HG03103 (cell line): Measurements from ENCODE around the gene ABHD17A.
"Not testable (repeated sequence)": the region's sequence is repeated elsewhere in the genome, so short reads cannot be mapped to it uniquely, and the experiment has no call there.

ENCODE experiments used
- ATAC-seq: cut with Tn5 transposase; IDR thresholded peaks from one replicate; pipeline ENCODE4 v1.9.1; 2021; ENCODE audit warnings: low read depth; ENCODE audit not compliant: unreplicated experiment

Gene ABHD17A

DNA sequence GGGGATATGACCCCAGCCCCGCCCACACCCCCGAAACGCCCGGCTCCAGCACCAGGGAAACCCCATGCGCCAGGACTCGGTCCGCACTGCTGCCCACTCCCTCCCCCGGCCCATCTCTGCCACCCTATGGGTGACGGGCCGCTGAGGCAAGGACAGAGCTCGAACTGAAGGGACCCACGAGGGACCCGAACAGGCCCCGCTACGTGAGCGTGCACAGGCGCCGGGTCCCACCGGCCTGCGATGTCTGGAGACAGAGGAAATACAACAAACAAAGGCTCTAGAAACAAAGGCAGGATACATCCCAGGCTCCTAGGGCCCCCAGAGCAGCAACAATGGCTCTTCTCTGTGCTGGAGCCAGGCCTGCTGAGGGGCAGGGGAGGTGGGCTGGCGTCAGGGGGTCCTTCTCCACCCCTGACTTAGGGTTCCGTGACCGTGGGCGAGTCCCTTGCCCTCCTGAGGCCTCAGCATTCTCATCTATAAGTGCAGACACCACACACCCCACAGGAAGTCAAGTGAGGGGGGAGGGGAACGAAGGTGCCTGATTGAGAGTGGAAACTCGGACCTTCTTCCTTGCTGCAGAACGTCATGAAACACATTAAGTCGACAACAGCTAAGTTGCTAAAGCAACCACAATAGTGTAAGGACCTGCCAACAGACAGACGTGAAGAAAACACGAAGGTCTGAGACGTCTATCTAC, 3.1 kb downstream of the ABHD17A start:
- no peak for ATAC-seq

DNA sequence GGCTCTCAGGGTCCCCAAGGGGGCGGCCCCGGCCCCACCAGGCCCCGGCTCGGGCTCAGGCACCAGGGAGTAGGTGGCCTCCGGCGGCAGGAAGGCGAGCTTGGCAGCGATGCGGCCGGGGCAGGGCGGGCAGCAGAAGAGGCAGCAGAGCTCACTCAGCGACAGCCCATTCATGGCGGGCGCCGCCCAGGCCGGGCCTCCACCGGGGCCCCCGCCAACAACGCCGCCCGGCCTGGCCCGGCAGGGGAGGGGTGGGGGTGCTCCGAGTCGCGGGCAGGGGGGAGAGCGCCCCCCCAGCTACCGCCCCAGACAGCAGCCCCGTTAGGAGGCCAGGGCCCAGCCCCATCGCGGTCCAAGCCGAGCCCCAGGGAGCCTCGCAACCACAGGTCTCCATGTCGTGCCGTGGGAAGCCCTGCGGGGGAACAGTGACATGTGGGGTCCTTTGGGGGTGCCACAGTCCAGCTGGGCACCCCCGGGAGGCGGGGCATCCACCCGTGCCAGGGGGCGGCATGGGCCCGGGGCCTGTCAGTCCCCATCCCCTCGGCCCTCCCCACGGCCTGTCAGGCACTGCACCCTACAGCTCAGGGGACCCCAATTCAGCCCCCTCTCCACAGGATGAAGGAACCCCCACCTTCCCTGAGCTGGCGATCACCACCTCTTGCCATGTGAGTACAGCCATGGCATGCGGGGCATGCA, 3.8 kb downstream of the ABHD17A start:
- not testable (repeated sequence) for ATAC-seq

DNA sequence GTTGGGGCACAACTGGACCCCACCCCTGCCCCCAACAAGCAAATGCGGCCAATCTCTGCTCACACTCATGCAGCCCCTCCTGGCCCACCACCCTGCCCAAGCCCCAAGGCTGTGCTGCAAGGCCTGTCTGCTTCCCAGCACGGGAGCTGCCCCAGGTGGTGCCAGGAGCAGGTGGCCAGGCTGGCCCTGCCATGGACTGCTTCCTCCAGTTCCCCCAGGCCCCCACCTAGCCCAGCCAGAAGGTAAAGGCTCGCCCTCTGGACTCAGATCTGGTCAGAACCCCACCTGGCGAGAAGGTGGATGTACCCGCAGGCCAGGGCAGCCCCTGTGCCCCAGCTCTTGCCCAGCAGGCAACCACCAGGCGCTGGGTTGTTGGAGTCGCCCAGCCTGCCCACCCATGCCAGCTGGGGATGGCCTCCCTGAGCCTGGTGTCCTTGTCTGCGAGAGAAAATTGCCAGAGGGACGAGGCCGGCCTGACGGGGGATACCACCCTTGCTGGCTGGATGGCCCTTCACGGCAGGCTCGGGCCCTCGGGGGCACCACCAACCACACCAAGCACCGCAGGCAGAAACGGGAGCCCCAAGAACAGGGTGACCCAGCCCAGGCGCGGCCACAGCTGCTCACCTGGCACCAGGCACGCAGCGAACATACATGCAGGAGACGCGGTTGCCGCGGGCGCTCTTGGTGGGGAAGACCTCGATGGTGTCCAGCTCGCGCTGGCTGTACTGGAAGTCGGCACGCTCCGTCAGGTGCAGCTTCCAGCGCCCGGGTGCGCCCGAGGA, 4.5 kb downstream of the ABHD17A start:
- no peak for ATAC-seq

DNA sequence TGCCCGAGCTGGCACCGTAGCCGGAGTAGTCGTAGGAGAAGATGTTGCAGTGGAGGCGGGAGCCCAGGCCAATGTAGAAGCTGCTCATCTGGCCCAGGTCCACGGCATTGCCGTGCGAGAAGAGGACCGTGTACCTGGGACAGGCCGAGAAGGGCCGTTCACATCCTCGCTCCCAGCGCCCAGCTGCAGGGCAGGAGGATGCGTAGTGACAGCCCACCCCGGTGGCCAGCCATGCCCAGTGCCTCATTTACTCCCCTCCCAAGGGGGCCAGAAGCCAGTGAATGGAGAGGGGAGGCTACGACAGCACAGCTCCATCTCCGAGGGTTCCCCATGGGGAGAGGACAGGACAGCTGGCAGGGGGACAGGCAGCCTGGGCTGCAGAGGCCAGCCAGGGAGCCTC, 5.3 kb downstream of the ABHD17A start:
- not testable (repeated sequence) for ATAC-seq

DNA sequence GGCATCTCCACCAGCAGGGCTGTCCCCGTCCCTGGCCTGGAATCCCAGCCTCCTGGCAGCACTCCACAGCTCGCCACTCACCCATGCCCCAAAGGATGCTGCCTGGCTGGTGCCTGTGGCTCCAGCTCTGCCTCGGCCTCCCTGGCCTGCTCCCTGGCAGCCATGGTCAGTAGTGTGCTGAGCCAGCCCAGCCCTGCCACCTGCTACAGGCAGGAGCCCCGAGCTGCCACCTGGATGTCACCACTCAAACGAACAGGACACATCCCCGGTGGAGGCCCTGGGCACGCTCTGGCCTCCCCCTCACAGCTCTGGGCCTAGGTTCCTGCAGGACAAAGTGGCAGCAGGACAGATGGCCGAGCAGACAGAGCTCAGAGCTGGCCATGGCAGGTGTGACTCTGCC, 6.7 kb downstream of the ABHD17A start:
- not testable (repeated sequence) for ATAC-seq

DNA sequence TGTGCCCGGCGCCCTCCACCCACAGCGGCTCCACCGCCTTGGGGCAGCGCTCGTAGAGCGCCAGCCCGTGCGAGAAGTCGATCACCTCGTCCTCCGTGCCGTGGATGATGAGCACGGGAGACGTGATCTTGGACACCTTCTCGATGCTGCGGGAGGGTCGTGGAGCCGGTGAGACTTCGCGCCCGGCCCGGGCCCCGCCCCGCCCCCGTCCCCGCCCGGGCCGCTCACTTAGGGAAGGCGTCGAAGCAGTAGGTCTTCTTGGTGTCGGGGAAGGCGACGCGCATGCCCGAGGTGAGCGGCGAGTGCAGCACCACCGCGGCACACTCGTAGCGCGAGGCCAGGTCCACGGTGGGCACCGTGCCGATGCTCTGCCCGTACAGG, 8.0 kb downstream of the ABHD17A start:
- not testable (repeated sequence) for ATAC-seq

DNA sequence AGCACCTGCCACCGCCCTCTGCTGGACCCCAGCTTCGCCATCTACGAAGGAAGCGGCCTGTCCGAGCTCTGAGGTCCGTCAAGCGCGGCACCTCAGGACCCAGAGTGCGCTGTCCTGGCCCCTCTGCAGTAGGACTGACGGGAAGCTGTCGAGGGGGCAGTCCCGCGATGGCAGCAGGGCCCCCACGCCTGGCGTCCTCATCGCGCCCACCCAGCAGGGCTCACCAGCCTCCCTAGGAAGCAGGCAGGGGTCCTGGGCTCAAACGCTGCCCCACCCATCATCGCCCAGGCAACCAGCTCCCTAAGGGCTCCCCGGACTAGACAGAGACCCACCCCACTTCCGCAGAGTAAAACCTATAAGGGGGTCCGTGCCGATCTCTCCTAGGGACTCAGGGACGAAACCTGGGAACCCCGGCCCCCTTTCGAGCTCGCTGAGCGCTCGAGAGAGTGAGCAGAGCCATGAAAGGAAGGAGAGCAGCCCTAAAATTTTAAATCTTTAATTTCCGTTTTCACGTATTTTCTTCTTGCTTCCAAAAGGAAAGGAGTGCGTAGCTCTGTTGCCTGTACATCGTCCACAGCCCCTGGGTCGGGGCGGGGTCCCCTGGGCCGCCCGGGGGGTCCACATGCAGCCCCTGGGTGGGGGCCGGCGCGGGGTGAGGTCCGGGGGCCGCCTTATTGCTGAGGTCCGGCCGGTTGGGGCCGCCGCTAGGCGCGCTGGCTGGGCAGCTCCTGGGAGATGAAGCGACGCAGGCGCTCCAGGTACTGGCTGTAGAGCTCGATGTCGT, 8.6 kb downstream of the ABHD17A start:
- ATAC-seq, result peak; percentile 20

DNA sequence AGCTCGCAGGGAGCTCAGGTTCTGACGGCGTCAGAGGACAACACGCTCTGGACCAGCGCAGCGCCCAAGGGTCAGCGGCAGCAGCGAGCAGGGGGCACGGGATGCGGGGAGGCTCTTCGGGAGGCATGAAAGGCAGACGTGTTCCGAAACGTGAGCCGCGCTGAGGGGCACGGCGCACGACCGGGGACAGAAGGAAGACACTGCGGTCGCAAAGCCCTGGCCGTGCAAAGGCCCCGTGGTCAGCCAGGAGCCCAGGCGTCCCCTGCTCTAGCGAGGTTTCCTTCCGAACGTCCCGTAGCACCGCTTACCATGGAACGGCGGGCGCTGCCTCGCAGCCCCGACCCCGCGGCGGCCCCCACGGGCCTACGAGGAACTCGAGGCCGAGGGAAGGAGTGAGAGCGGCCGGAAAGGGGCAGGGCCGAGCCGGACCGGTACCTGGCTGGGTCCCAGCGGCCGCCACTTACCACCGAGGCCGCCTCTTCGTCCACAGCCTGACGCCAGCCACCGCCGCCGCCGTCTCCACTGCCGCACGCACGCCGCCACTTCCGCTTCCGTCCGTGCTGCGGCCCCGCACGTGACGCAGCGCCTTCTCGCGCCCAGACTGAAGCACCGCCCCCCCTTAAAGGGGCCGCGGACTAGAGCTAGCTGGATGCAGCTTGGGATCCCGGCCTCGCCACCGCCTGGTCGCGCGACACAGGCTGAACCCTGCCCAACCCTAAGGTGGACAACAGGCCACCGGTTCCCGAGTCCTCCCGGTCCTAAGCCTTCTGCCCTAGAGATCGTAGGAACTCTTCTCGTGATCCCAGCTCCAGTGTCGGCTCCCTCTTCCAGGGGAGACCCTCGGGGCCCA, 9.4 kb downstream of the ABHD17A start:
- ATAC-seq, result peak; percentile 68

DNA sequence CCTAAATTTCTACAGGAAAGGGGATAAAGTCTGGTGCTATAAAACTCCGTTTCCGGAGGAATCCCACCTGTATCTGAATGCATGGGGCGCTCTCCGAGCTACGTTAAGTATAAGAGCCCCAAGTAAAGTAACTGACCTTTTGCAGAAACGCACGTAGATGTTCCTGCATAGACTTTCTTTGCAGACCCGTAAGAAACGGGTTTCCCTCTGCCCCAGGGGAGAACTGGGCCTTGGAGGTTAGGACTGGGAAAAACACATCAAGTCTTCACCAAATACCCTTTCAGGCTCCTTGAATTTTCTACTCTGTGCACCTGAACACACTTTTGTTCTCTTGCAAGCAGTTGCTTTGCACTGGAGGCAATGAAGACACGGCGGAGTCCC, 10.0 kb downstream of the ABHD17A start:
- ATAC-seq, result not testable (repeated sequence)

DNA sequence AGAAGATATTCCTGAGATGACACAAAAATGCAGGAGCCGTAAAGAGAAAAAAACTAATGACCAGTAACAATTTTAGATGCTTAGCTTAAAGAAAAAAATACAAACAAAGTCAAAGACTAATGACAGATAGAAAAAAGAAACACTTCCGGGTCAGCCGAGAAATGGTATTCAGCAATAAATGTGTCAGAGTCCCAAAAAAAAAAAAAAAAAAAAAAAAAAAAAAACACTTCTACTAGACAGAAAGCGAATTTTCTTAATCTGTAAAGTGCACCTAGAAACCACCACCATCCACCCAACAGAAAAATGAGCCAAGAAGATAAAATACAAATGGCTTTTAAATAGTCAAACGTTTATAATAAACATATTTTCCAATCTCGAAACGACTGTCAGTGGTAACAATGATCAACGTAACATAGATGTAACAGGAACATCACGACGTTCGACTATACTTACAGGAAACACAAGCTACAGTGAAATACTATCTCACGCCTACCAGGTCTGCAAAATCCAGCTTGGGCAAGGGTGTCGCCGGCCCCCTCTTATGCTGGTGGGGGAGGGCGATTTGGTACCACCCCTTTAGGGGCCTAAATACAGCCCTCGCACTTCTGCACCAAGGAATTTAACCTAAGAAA, 10.6 kb downstream of the ABHD17A start:
- ATAC-seq, result no peak

DNA sequence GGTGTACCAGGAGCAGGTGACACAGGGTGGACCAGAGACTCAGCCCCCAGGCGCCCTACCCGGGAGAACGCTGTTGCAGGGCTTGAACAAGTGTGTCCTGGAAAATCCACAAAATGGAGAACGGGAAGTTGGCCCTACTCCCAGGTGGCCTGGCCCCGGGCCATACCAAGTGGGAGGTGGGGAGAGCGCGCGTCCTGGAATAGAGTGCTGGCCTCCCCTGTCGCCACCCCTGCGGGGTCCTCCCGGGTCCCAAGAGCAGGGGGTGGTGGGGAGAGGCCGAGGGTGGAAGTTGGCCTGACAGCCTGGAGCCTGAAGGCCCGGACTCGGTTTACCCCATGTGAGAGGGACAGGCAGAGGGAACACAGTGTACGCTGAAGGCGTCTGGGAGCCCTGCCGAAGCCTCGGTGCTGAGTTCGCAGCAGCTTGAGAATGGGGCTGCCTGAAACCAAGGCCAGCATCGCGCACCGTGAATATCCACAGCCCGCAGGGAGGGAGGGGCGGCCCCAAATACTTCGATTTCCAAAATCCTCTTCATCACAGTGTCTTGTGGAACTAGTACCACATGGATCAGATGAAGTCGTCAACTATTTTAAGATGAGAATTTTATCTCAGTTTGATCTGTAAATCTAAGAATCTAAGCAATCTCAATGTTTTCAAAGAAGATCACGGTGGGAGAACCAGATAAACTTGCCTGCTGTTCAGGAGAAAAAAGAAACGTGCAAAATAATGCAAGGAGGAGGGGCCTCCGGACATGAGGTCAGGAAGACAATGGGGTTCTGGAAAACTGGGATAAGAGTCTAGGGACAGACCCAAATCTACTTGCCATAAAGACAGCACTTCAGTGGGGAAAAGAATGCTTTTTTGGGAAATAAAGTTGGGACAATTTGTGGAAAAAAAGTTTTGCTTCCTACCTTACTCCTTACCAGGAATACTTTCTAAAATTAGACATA, 11.5 kb downstream of the ABHD17A start:
- no peak for ATAC-seq

DNA sequence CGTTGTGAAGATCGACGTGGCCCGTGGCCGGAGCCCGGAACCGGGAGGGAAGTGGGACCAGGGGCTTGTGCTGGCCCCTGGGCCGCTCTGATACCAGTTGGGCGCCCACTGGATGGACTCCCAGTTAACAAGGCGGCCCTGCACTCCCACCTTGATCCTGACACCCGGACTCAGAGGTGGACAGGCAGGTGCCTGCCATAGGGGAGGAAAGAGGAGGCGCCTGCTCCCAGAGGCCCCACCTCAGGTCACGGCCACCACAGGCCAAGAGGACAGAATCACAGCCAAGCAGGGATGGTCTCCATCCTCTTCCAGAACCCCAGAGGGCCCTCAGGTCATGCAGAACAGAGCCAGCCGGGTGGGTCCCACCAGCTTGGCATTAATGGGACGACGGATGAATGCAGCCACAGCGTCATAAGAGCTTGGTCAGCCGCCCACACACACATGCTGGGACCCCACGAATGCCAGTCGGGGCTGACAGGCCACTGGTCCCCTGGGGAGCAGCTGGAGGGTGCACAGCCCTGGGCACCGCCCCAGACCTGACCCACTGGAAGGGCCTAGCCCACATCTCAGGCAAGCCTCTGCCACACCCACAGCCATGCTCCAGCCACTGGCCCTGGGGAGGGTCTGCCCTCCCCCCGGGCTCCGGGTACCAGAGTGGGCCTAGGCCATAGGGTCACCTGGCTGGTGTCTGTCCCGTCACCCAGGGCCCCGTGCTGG, 12.3 kb downstream of the ABHD17A start:
- no peak for ATAC-seq

DNA sequence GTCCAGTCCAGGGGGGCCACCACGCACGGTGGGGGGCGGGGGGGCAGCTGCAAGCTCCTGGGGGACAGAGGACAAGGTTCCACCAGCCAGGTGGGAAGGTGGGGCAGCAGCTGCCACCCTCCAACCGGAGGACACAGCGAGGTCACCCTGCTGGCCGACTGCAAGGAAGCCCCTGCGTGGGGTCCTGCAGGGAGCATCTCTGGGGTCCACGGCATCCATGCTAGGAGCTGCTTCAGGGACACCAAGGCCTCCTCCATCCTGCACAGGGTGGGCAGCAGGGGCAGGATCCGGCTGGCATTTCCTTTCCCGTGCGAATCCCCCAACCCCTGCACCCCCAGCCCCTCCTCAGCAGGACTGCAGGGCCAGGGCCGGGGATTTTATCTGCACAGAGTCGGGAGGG, 13.7 kb downstream of the ABHD17A start:
- no peak for ATAC-seq

DNA sequence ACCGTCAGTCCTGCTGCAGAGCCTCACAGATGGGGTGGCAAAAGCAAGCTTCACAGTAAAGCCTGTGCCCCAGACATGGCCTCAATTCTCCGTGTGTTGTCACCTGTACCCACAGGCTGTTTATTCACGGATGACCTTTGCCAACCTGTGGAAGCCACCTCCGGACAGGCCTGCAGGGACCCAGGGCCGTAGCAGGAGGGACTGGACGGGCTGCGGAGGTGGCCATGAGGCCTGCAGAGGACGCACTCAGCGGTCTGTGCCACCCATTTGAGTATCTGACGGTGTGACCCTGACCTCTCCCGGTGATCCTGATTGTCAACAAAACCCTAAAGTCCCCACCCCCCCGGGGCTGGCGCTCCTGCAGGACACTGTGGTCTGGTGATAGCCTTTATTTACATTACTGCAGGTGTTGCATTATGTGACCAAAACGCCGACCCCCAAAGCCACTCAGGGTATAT, 14.1 kb downstream of the ABHD17A start:
- no peak for ATAC-seq

DNA sequence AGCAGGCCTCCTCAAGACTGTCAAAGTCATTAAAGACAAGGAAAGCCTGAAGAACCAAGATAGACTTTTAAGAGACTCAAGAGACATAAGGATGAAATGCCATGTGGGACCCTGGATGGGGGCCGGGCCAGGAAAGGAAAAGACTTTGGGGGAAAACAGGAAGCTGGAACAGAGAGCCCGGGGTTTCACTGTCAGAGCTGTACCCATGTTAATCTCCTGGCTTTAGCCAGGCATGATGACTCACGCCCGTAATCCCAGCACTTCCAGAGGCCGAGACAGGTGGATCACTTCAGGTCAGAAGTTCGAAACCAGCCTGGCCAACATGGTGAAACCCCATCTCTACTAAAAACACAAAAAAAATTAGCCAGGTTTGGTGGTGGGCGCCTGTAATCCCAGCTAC, 16.3 kb downstream of the ABHD17A start:
- no peak for ATAC-seq

DNA sequence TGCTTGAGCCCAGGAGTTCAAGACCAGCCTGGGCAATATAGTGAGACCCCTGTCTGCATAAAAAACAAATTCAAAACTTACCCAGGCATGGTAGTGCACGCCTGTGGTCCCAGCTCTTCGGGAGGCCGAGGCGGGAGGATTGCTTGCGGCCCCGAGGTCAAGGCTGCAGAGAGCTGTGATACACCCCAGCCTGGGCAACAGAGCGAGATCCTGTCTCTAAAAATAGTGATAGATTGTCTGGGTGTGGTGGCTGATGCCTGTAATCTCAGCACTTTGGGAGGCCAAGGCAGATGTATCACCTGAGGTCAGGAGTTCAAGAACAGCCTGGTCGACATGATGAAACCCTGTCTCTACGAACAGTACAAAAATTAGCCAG, 18.0 kb downstream of the ABHD17A start:
- no peak for ATAC-seq

DNA sequence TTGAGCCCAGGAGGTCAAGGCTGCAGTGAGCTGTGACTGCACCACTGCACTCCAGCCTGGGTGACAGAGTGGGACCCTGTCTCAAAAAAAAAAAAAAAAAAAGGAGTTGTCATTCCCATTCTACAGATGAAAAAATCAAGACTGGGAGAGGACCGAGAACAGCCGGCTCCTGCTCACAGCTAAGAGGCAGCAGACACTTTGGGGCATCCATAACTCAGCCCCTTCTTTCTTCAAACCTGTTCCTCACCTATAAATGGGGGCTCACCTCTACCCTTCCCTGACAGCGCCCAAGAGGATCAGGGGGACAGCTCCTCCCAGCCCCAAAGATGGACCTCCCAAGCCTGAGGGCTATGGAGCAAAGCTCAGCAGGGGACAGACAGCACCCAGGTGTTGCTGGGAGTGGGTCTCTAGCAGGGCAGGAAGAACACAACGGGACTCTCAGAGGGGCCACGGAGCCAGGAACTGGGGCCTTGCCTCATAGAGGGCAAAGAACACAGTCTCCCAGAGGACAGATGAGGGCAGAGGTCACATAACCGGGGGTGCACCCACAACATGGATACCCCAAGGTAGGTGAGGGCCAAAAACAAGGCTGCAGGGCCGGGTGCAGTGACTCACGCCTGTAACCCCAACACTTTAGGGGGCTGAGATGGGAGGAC, 18.5 kb downstream of the ABHD17A start:
- no peak for ATAC-seq
